HG02798 (cell line): ENCODE results near the gene BGLAP.
"Not testable (repeated sequence)": the region's sequence is repeated elsewhere in the genome, so short reads cannot be mapped to it uniquely, and the experiment has no call there.

ENCODE experiments used
- ATAC-seq: cut with Tn5 transposase; IDR thresholded peaks from one replicate; pipeline ENCODE4 v1.9.1; 2021; ENCODE audit warnings: mild to moderate bottlenecking; ENCODE audit not compliant: unreplicated experiment, poor library complexity

BGLAP gene

DNA sequence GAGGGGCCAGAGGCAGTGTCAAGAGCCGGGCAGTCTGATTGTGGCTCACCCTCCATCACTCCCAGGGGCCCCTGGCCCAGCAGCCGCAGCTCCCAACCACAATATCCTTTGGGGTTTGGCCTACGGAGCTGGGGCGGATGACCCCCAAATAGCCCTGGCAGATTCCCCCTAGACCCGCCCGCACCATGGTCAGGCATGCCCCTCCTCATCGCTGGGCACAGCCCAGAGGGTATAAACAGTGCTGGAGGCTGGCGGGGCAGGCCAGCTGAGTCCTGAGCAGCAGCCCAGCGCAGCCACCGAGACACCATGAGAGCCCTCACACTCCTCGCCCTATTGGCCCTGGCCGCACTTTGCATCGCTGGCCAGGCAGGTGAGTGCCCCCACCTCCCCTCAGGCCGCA lies at the start of gene BGLAP:
Gene BGLAP, plus strand, starts transcription at position 259 of the 400 bp plus-strand sequence. Its CDS starts 48 bp downstream, at position 307.
- no peak for ATAC-seq

GRCh38 chr1:156193208-156193487 lies 48.8 kb upstream of the BGLAP start:
- ATAC-seq = no peak

DNA sequence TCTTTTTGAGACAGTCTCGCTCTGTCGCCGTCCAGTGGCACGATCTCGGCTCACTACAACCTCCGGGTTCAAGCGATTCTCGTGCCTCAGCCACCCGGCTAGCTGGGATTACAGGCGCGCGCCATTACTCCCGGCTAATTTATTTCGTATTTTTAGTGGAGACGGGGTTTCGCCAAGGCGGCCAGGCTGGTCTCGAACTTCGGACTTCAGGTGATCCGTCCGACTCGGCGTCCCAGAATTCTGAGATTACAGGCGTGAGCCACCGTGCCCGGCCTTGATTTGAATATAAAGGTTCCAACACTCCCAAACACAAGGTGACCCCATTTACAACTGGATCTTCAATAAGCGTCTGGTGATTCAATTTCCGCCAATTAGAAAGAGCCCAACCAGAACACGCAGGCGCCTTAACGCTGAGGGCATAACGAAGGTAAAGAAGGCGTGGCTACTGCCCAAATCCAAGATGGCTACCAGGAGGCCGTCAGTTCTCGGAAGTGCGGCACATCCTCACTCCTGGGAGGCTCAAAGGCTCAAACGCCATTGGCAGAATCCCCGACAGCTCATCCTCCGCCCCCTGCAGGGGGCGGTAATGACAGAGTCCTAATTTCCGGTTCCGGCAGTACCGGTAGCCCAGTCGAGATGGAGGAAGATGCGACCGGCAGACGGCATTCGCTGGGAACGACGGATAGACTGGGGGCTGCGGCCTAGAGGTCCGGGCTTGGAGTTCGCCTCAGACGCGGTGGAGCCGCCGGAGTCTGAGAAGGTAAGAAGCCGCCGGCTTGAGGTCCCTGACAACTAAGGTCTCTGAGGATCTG lies 48.3 kb upstream of the BGLAP start, which contains the start of gene SLC25A44:
Gene SLC25A44, plus strand, starts transcription at position 617 of the 812 bp plus-strand sequence. CDS start 5,744 bp downstream, outside the sequence.
- ATAC-seq = peak; percentile 98

GRCh38 chr1:156194300-156194652 lies 47.7 kb upstream of the BGLAP start:
- no peak for ATAC-seq

DNA sequence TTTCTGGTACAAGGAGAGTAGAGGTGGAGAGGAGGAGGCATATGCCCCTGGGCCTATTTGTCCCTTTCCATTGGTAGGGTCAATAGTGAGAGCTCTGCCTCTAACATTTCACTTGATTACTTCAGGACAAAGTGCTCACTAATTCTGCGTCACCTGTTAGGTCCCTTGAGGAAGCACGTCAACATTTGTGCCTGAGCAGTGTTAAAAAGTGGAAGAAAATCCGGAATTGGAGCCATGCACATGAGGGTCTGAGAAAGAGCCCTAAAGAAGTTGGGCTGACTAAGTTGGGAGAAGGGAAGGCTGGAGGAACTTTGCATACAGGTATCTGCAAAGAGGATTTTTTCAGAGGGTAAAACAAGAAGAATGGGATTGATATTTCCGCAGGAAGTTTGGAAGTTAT lies 46.1 kb upstream of the BGLAP start:
- no peak for ATAC-seq

GRCh38 chr1:156196445-156196844 lies 45.5 kb upstream of the BGLAP start:
- no peak for ATAC-seq

GRCh38 chr1:156198831-156199349 lies 43.1 kb upstream of the BGLAP start:
- peak; percentile 40 for ATAC-seq

- ATAC-seq = no peak
Measured at GRCh38 chr1:156200044-156200443, 41.9 kb upstream of the BGLAP start.

GRCh38 chr1:156203331-156203730 lies 38.7 kb upstream of the BGLAP start:
- no peak for ATAC-seq

DNA sequence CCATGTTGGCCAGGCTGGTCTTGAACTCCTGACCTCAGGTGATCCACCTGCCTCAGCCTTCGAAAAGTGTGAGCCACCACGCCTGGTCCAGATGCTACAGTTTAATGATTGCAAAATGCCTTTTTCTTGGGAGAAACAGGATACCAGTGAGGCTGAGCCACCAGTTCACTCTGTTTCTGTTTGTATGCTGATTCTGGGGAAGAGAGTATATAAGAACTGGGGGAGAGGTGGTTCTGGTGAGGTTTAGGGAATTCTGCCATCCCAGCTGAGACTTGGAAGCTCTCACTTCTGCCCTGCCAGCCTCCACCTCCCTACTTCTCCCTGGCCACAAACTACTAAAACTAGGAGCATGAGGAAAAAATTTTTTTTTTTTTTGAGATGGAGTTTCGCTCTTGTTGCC lies 37.3 kb upstream of the BGLAP start:
- ATAC-seq = no peak

DNA sequence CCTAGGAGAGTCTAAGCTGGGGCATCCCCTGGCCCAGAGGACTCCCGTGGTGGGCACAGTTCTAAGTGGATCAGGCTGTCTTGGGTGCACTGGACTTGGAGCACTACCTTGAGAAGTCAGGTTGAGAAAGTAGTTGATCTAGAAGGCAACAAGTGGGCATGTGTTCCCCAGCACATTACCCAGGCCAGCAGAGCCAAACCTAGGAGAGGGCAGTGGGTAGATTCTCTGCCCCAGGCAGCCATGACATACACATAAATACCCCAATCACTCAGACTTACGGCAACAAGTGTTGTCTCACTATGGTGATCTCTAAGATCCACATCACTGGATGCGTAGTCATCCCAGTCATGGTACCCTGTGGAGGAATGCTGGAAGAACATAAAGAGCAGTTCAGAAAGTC lies 30.7 kb upstream of the BGLAP start:
- no peak for ATAC-seq

- ATAC-seq = no peak
Measured at GRCh38 chr1:156212130-156212529, 29.9 kb upstream of the BGLAP start.

DNA sequence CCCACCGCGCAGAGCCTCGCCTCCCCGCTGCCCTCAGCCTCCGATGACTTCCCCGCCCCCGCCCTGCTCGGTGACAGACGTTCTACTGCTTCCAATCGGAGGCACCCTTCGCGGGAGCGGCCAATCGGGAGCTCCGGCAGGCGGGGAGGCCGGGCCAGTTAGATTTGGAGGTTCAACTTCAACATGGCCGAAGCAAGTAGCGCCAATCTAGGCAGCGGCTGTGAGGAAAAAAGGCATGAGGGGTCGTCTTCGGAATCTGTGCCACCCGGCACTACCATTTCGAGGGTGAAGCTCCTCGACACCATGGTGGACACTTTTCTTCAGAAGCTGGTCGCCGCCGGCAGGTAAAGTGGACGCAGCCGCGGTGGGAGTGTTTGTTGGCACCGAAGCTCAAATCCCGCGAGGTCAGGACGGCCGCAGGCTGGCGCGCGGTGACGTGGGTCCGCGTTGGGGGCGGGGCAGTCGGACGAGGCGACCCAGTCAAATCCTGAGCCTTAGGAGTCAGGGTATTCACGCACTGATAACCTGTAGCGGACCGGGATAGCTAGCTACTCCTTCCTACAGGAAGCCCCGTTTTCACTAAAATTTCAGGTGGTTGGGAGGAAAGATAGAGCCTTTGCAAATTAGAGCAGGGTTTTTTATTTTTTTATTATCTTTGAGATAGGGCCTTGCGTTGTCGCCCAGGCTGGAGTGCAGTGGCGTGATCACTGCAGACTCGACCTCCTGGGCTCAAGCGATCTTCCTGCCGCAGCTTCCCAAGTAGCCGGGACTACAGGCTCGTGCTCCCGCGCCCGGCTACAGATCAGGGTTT lies 28.9 kb upstream of the BGLAP start, which contains the start of gene PMF1:
Gene PMF1, plus strand, starts transcription at position 175 of the 811 bp plus-strand sequence. Its CDS starts 9 bp downstream, at position 184.
- ATAC-seq = peak; percentile 92

DNA sequence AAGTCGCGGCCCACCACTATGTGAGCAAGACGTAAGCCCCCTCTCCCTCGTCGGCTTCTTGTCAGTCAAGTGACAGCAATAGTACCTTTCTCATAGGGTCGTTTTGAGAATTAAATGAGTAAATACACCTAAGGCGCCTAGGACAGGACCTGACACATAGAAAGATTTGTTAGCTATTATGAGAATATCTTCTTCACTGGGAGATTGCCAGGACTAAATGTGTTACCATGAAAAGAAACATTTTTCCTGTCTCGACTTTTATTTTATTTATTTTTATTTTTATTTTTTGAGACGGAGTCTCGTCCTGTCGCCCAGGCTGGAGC lies 28.4 kb upstream of the BGLAP start:
- no peak for ATAC-seq

DNA sequence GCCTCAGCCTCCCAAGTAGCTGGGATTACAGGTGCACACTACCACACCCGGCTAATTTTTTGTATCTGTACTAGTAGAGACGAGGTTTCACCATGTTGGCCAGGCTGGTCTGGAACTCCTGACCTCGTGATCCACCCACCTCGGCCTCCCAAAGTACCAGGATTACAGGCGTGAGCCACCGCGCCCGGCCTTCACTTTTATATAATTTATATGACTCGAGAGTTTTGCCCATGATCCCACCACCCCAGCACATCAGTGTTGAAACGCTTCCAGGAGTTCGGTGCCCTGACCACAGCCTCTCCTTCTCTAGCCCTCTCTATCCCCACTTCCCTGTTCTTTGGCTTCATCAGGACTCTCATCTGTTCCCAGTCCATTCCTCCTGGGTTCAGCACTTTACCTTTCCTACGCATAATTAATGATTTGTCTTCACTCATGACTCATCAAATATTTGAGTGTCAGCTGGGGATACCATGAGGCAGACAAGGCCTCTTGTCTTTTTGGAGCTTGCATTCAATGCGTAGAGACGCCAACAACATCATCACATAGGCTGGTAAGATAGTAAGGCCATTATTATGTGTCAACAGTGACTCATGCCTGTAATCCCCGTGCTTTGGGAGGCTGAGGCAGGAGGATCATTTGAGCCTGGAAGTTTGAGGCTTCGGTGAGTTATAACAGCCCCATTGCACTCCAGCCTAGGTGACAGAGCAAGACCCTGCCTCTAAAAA lies 27.8 kb upstream of the BGLAP start:
- no peak for ATAC-seq

DNA sequence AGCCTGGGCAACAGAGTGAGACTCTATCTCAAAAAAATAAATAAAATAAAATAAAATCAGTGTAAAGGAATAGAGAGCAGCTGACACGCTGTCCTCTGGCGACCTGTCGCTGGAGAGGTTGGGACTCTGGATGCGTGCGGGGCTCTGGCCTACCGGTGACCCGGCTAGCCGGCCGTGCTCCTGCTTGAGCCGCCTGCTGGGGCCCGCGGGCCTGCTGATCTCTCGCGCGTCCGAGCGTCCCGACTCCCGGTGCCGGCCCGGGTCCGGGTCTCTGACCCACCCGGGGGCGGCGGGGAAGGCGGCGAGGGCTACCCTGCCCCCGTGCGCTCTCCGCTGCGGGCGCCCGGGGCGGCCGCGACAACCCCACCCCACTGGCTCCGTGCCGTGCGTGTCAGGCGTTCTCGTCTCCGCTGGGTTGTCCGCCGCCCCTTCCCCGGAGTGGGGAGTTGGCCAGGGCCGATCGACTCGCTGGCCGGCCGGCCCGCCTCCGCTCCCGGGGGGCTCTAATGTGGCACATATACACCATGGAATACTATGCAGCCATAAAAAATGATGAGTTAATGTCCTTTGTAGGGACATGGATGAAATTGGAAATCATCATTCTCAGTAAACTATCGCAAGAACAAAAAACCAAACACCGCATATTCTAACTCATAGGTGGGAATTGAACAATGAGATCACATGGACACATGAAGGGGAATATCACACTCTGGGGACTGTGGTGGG lies 25.5 kb upstream of the BGLAP start:
- ATAC-seq = not testable (repeated sequence)

DNA sequence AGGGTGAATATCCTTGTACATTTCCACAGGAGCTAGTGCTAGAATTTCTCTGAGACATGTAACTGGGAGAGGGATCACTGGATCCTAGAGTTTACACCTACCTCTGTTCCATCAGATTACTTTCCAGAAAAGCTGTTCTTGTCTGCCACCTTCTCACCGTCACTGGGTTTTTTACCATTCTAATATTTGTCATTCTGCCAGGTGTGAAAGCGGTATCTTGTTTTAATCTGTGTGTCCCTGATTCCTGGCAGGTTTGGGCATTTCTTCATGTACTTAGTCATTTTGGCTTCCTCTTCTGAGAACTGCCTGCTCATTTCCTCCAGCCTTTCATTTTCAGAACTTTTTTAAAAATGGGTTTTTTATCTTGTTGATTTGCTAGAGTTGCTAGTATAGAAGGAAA lies 24.1 kb upstream of the BGLAP start:
- no peak for ATAC-seq

DNA sequence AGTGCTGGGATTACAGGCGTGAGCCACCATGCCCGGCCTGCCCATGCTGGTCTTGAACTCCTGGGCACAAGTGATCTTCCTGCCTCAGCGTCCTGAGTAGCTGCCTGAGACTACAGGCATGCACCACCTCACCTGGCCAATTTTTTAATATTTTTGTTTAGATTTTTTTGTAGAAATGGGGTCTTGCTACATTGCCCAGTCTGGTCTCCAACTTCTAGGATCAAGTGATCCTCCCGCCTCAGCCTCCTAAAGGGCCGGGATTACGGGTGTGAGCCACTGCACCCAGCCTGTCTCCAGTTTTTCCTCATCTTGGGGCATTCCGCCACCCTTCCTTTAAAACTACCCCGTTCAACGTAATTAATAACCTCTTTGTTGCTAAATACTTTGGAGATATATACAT lies 21.8 kb upstream of the BGLAP start:
- no peak for ATAC-seq

DNA sequence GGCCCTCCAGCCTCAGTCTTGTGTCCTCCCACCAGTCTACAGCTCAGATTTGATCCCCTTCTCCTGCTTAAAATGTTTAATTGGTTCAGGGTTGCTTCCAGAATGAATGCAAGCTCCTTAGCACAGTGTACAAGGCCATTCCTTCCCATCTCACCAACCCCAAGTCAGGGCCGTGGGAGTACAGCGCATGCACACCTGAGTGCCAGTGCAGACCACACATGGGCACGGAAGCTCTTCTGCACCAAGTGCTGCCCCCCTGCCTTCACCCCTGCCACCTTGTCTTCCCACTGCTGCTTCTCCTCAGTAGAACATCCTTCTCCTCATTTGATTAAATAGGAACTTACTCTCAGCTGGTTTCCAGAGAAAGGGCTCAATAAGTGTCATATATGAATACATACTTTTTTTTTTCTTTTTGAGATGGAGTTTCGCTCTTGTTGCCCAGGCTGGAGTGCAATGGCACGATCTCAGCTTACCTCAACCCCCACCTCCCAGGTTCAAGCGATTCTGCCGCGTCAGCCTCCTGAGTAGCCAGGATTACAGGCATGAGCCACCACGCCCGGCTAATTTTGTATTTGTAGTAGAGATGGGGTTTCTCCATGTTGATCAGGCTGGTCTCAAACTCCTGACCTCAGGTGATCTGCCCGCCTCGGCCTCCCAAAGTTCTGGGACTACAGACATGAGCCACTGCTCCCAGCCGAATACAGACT lies 19.8 kb upstream of the BGLAP start:
- no peak for ATAC-seq

GRCh38 chr1:156225677-156226014 lies 16.3 kb upstream of the BGLAP start:
- ATAC-seq = peak; percentile 6
